ENCODE results near the gene PVRIG. TPM values are rescaled to one million over a fixed set of nuclear protein-coding genes. Genes with fewer than 3 reads are reported as not detected.

The PVRIG gene
- total and polyA plus RNA-seq, 2 of the 8 experiments (the other 6 are each of a cell fraction or from before 2014, with no cell fraction given): 0.15 TPM; not detected in 1

DNA sequence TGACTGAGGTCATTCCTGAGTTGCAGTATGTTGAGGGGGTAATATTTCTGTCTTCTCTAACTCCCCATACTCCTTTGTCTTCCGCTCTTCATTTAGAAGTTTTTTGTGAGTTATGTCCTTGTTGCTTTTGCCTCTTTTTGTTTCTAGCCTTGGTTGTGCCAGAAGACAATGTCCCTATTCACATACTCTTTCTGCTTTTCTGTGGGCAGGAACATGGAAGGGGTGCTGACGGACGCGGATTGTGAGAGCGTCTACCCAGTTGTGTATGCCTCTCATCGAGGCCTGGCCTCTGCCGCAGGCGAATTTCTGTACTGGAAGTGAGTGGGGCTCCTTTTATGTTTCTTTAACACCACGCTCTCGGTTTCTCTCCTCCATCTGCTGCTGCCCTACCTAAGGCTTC, 21.5 kb upstream of the PVRIG start:
- POLR2A ChIA-PET (ENCODE audit: partially characterized antibody): no interaction called here
- no peak for TF ChIP-seq MAX (IDR thresholded peaks at IDR 0.05)
- no peak for TF ChIP-seq RBBP5 (IDR thresholded peaks at IDR 0.05; ENCODE audit: borderline replicate concordance, low read depth, low read length)
- no peak for TF ChIP-seq SP4 (IDR thresholded peaks at IDR 0.05; ENCODE audit: low read length)
- TF ChIP-seq TCF12 (IDR thresholded peaks at IDR 0.05; ENCODE audit: low read depth, low read length): no peak
- TF ChIP-seq YY1 (IDR thresholded peaks at IDR 0.05; ENCODE audit: low read depth, low read length): no peak
- TF ChIP-seq RFX5 (IDR thresholded peaks at IDR 0.05; ENCODE audit: borderline replicate concordance, low read depth, low read length): no peak

More for the DNA sequence above, 21.5 kb upstream of the PVRIG start:
- H3K4me3 ChIP-seq (ENCODE audit: extremely low read depth in 1 of 4, insufficient read depth in 2 of 4, low read depth in 3 of 4, low read length in 4 of 4): no peak overlapping the region
- H3K4me1 ChIP-seq (replicated peaks in 1 of 4; ENCODE audit: control insufficient read depth in 3 of 4, insufficient read depth in 4 of 4, low read length in 3 of 4): peaks cover 0 to 9% (median 2%) of the 10 kb centered on the region in 4 experiments; a peak in 2 of 7 replicates
- H3K36me3 ChIP-seq (ENCODE audit: control insufficient read depth in 2 of 4, insufficient read depth in 4 of 4, low read length in 3 of 4): no peaks in the 10 kb centered on the region
- no peak overlapping the region for H3K56ac ChIP-seq (replicated peaks; ENCODE audit: insufficient read length, low read depth, low read length)
- H3K23me2 ChIP-seq (ENCODE audit: low read depth, low read length): no peaks in the 10 kb centered on the region
- no peaks in the 10 kb centered on the region for H3K9me3 ChIP-seq (ENCODE audit: insufficient read depth in 2 of 2, low read depth in 1 of 2, low read length in 1 of 2)
- CTCF ChIA-PET (ENCODE audit: partially characterized antibody): interaction anchor here (0.7 to 5.1 kb wide), 6 partner anchors 10 to 70 kb away, joined by 3 to 25 read pairs (median 3); no protein-coding TSS in a partner anchor
- 92% methylated on average over 10 of the region's 10 CpGs; no CpG with 5 or more reads in 1 of the 2 experiments for WGBS, 2 experiments (ENCODE audit: extremely low coverage in 1 of 2, insufficient coverage in 1 of 2, insufficient read length in 1 of 2, insufficient replicate concordance in 2 of 2, low coverage in 1 of 2, low lambda C conversion rate in 2 of 2, missing lambda C conversion rate in 1 of 2)
- DNase-seq (ENCODE audit: low read depth in 1 of 2, low spot score in 2 of 2): no peak
- H3K14ac ChIP-seq (ENCODE audit: insufficient read length): no peak overlapping the region
- FAIRE-seq: no peak
- no peak overlapping the region for H2BK12ac ChIP-seq (ENCODE audit: low read depth, low read length)
- H3K79me2 ChIP-seq (ENCODE audit: control insufficient read depth in 1 of 2, insufficient read depth in 2 of 2, low read length in 2 of 2): no peaks in the 10 kb centered on the region
- H4K91ac ChIP-seq (replicated peaks; ENCODE audit: insufficient read length, low read length): no peak overlapping the region
- H4K5ac ChIP-seq (ENCODE audit: insufficient read length, low read depth, low read length): no peak overlapping the region
- H2BK120ac ChIP-seq (replicated peaks; ENCODE audit: low read depth, low read length): no peak overlapping the region
- H3K23ac ChIP-seq (ENCODE audit: insufficient read length): no peak overlapping the region
- H2AFZ ChIP-seq (ENCODE audit: low read length): no peak overlapping the region
- no peak overlapping the region for H3K4me2 ChIP-seq (ENCODE audit: insufficient read depth in 1 of 2, low read depth in 2 of 2, low read length in 2 of 2)
- H3K4ac ChIP-seq (replicated peaks; ENCODE audit: insufficient read length, low read depth, low read length): no peak overlapping the region
- no peaks in the 10 kb centered on the region for H4K20me1 ChIP-seq (replicated peaks in 1 of 2; ENCODE audit: control insufficient read depth in 1 of 2, insufficient read depth in 2 of 2, low read length in 2 of 2)
- no peak overlapping the region for H2BK5ac ChIP-seq (ENCODE audit: low read depth, low read length)
- no peak overlapping the region for H4K8ac ChIP-seq (ENCODE audit: extremely low read depth, insufficient read depth, low read length)
- H2BK20ac ChIP-seq (ENCODE audit: low read length): no peak overlapping the region
- no peaks in the 10 kb centered on the region for H3K79me1 ChIP-seq (ENCODE audit: low read depth, low read length)
- no peak overlapping the region for H2BK15ac ChIP-seq (ENCODE audit: low read length)
- no peak overlapping the region for H3K9ac ChIP-seq (replicated peaks in 1 of 4; ENCODE audit: extremely low read depth in 1 of 4, low read depth in 3 of 4, low read length in 3 of 4)
- no peak overlapping the region for H3K18ac ChIP-seq (ENCODE audit: extremely low read depth, low read length)
- H3K27me3 ChIP-seq (replicated peaks in 1 of 4; ENCODE audit: control insufficient read depth in 3 of 4, extremely low read depth in 1 of 4, insufficient read depth in 3 of 4, low read length in 3 of 4): peaks cover 0 to 4% (median 1%) of the 10 kb centered on the region in 4 experiments; a peak in 4 of 7 replicates
- no peak overlapping the region for H2AK5ac ChIP-seq (ENCODE audit: low read depth, low read length)
- no peak overlapping the region for H3K27ac ChIP-seq (ENCODE audit: low read depth, low read length)
